IMR-90 (cell line): ENCODE results near the gene CDC42EP4. TPM values are rescaled to one million over a fixed set of nuclear protein-coding genes. Genes with fewer than 3 reads are reported as not detected.
A peak's percentile ranks its signal among the peaks of the same experiment; 100 is the strongest.

Source experiments
- ATAC-seq: fragments of 200-7000 bp; cut with Tn5 transposase; 2 replicates; pipeline ENCODE4 v1.9.1; 2020; ENCODE audit warnings: low read depth, mild to moderate bottlenecking, moderate library complexity
- BruUV-seq: library from RNA; stranded (reverse); fragments of 400-500 nt; replicated peaks from 2 replicates; lab custom pipeline; 2021; lab: Mats Ljungman, UMichigan
- CTCF ChIA-PET: fragments of 300-600 bp; formaldehyde crosslinking; extraction: SDS; loops from one replicate; lab custom pipeline; 2021; ENCODE audit warnings: antibody characterized with exemption; lab: Yijun Ruan, JAX
- POLR2A ChIA-PET: fragments of 300-600 bp; sonication (Branson Sonifier 250); formaldehyde crosslinking; loops from one replicate; lab custom pipeline; 2022; ENCODE audit warnings: antibody characterized with exemption; ENCODE audit not compliant: unreplicated experiment; lab: Charles Lee
- DNase-seq: peaks from one replicate; pipeline ENCODE4 v3.0.0; 2013
- H2AFZ ChIP-seq: replicated peaks from 2 replicates; pipeline ENCODE3; 2013; ENCODE audit warnings: low read length, mild to moderate bottlenecking; ENCODE audit not compliant: poor library complexity
- H2AK5ac ChIP-seq: 2 replicates; pipeline ENCODE4 v1.6.1; 2013; ENCODE audit warnings: low read depth, low read length, inconsistent platforms
- H2AK9ac ChIP-seq: replicated peaks from 2 replicates; pipeline ENCODE3; 2013; ENCODE audit warnings: mild to moderate bottlenecking, low read depth, low read length, moderate library complexity; ENCODE audit not compliant: poor library complexity
- H2BK120ac ChIP-seq: 2 replicates; pipeline ENCODE4 v1.6.1; 2013; ENCODE audit warnings: low read depth, low read length, inconsistent platforms
- H2BK15ac ChIP-seq: 3 replicates; pipeline ENCODE4 v1.6.1; 2013; ENCODE audit warnings: low read depth, low read length, inconsistent platforms
- H2BK20ac ChIP-seq: 2 replicates; pipeline ENCODE4 v1.6.1; 2013; ENCODE audit warnings: low read depth, mild to moderate bottlenecking, inconsistent platforms, low read length, moderate library complexity
- H2BK5ac ChIP-seq: 2 replicates; pipeline ENCODE4 v1.6.1; 2013; ENCODE audit warnings: mild to moderate bottlenecking, low read depth, low read length, inconsistent platforms; ENCODE audit not compliant: poor library complexity, severe bottlenecking
- H3K14ac ChIP-seq: replicated peaks from 2 replicates; pipeline ENCODE4 v1.6.1; 2013; ENCODE audit warnings: low read depth, low read length, inconsistent platforms
- H3K18ac ChIP-seq: 2 replicates; pipeline ENCODE4 v1.6.1; 2013; ENCODE audit warnings: low read depth, low read length, control low read depth
- H3K23ac ChIP-seq: 2 replicates; pipeline ENCODE4 v1.6.1; 2013; ENCODE audit warnings: low read depth, low read length, inconsistent platforms
- H3K27ac ChIP-seq: 2 replicates; pipeline ENCODE4 v1.5.1; 2013; ENCODE audit warnings: mild to moderate bottlenecking, control low read depth, low read length; ENCODE audit not compliant: insufficient read depth
- H3K27me3 ChIP-seq: 2 replicates; pipeline ENCODE4 v1.6.1; 2013; ENCODE audit warnings: low read length; ENCODE audit not compliant: control insufficient read depth, insufficient read depth
- H3K36me3 ChIP-seq: 2 replicates; pipeline ENCODE4 v1.6.1; 2013; ENCODE audit warnings: low read length, mixed read lengths; ENCODE audit not compliant: control insufficient read depth, insufficient read depth
- H3K4ac ChIP-seq: 2 replicates; pipeline ENCODE4 v1.6.1; 2013; ENCODE audit warnings: low read depth, low read length, inconsistent platforms
- H3K4me1 ChIP-seq: 2 replicates; pipeline ENCODE4 v1.6.1; 2013; ENCODE audit warnings: low read length, mixed read lengths; ENCODE audit not compliant: control insufficient read depth, insufficient read depth
- H3K4me2 ChIP-seq: 2 replicates; pipeline ENCODE4 v1.6.1; 2013; ENCODE audit warnings: low read depth, mild to moderate bottlenecking, control low read depth, low read length, moderate library complexity
- H3K4me3 ChIP-seq: 2 replicates; pipeline ENCODE4 v1.5.1; 2013; ENCODE audit warnings: low read depth, mild to moderate bottlenecking, control low read depth, low read length, moderate library complexity; ENCODE audit not compliant: insufficient read depth
- H3K56ac ChIP-seq: 2 replicates; pipeline ENCODE4 v1.6.1; 2013; ENCODE audit warnings: low read length, inconsistent platforms; ENCODE audit not compliant: insufficient read depth; ENCODE audit errors: extremely low read depth
- H3K79me1 ChIP-seq, 2 experiments: 2 replicates each; pipeline ENCODE4 v1.6.1; 2013; ENCODE audit warnings: low read length in 2 of 2, inconsistent platforms in 1 of 2, low read depth in 1 of 2
- H3K9ac ChIP-seq: 2 replicates; pipeline ENCODE4 v1.6.1; 2013; ENCODE audit warnings: low read depth, low read length, control low read depth
- H3K9me1 ChIP-seq: 2 replicates; pipeline ENCODE4 v1.6.1; 2013; ENCODE audit warnings: low read length, inconsistent platforms; ENCODE audit not compliant: insufficient read depth
- H3K9me3 ChIP-seq: 2 replicates; pipeline ENCODE4 v1.6.1; 2013; ENCODE audit warnings: low read length; ENCODE audit not compliant: control insufficient read depth, insufficient read depth
- H4K20me1 ChIP-seq: 2 replicates; pipeline ENCODE4 v1.6.1; 2013; ENCODE audit warnings: low read length, inconsistent platforms; ENCODE audit not compliant: insufficient read depth
- H4K5ac ChIP-seq: 2 replicates; pipeline ENCODE4 v1.6.1; 2013; ENCODE audit warnings: mild to moderate bottlenecking, low read depth, low read length, control low read depth
- H4K8ac ChIP-seq, 2 experiments: 2 replicates each; pipeline ENCODE4 v1.6.1; 2013; ENCODE audit warnings: low read depth in 2 of 2, low read length in 2 of 2, control low read depth in 1 of 2, inconsistent platforms in 1 of 2
- H4K91ac ChIP-seq: 2 replicates; pipeline ENCODE4 v1.6.1; 2013; ENCODE audit warnings: low read depth, low read length, inconsistent platforms; ENCODE audit not compliant: insufficient read depth
- BHLHE40 ChIP-seq: fragments of 150-350 bp; IDR thresholded peaks from 2 replicates; pipeline ENCODE4 v1.6.1; 2016; ENCODE audit warnings: mild to moderate bottlenecking, low read depth, low read length
- CEBPB ChIP-seq: IDR thresholded peaks from 2 replicates; pipeline ENCODE4 v1.6.1; 2012; ENCODE audit warnings: low read depth, low read length, improper control_type of control experiment
- CHD1 ChIP-seq: IDR thresholded peaks from 2 replicates; pipeline ENCODE4 v1.6.1; 2012; ENCODE audit warnings: low read depth, low read length, improper control_type of control experiment
- CTCF ChIP-seq: conservative IDR thresholded peaks from 2 replicates; pipeline ENCODE4 v1.5.1; 2012; ENCODE audit warnings: mild to moderate bottlenecking, low read depth, low read length, improper control_type of control experiment
- ELK1 ChIP-seq: fragments of 150-350 bp; IDR thresholded peaks from 2 replicates; pipeline ENCODE4 v1.6.1; 2016; ENCODE audit warnings: low read depth, mild to moderate bottlenecking, low read length, moderate library complexity, borderline replicate concordance
- MAFK ChIP-seq: IDR thresholded peaks from 2 replicates; pipeline ENCODE4 v1.6.1; 2012; ENCODE audit warnings: low read depth, low read length, improper control_type of control experiment
- MAZ ChIP-seq: IDR thresholded peaks from 2 replicates; pipeline ENCODE4 v1.6.1; 2012; ENCODE audit warnings: low read depth, mild to moderate bottlenecking, low read length, improper control_type of control experiment, moderate library complexity, borderline replicate concordance
- NFE2L2 ChIP-seq: fragments of 150-350 bp; IDR thresholded peaks from 2 replicates; pipeline ENCODE4 v1.6.1; 2016; ENCODE audit warnings: low read depth, mild to moderate bottlenecking, low read length
- POLR2A ChIP-seq: IDR thresholded peaks from 2 replicates; pipeline ENCODE4 v1.6.1; 2012; ENCODE audit warnings: mild to moderate bottlenecking, low read depth, low read length
- RAD21 ChIP-seq: IDR thresholded peaks from 2 replicates; pipeline ENCODE4 v1.6.1; 2012; ENCODE audit warnings: low read length, improper control_type of control experiment
- RCOR1 ChIP-seq: IDR thresholded peaks from 2 replicates; pipeline ENCODE4 v1.6.1; 2012; ENCODE audit warnings: mild to moderate bottlenecking, low read length, improper control_type of control experiment; ENCODE audit not compliant: insufficient replicate concordance
- RFX5 ChIP-seq: IDR thresholded peaks from 2 replicates; pipeline ENCODE4 v1.8.0; 2012; ENCODE audit warnings: low read depth, mild to moderate bottlenecking, low read length, moderate library complexity
- SMC3 ChIP-seq: fragments of 150-350 bp; IDR thresholded peaks from 2 replicates; pipeline ENCODE4 v1.6.1; 2016; ENCODE audit warnings: low read depth, mild to moderate bottlenecking, antibody characterized with exemption, low read length, moderate library complexity
- USF2 ChIP-seq: fragments of 150-350 bp; IDR thresholded peaks from 2 replicates; pipeline ENCODE4 v1.6.1; 2017; ENCODE audit warnings: mild to moderate bottlenecking, antibody characterized with exemption, low read length, low read depth
- WGBS, 2 experiments: methylation state at CpG; one replicate each; pipeline versions ENCODE4 v1.1.5 to v1.1.7; 2013; ENCODE audit warnings: missing lambda C conversion rate in 2 of 2; ENCODE audit not compliant: insufficient read length in 1 of 2; ENCODE audit errors: extremely low coverage in 2 of 2; 5-methylcytosine and 5-hydroxymethylcytosine counted together
- dilution Hi-C: fragments of 300-500 bp; cut with HindIII; formaldehyde crosslinking; loops from one replicate; pipeline ENCODE4 v1.14.3; 2018; ENCODE audit warnings: low sequenced_read_pairs; ENCODE audit not compliant: unreplicated experiment
- in situ Hi-C: fragments of 300-500 bp; cut with MboI; formaldehyde crosslinking; loops from 3 replicates; pipeline ENCODE4 v1.14.3; 2019; ENCODE audit warnings: low sequenced_read_pairs, inconsistent platforms, mixed read lengths
- intact Hi-C: fragments of 100-400 bp; cut with micrococcal nuclease; formaldehyde crosslinking; loops from 2 replicates; pipeline ENCODE4 v1.10.0; 2022
- polyA plus RNA-seq, 3 experiments: library from polyadenylated mRNA; depleted of rRNA; stranded (reverse); fragments of >200 nt; gene quantifications; 2 replicates each; pipeline ENCODE4 v1.2.3, GENCODE V29; 2012; ENCODE audit warnings: low replicate concordance in 1 of 3
- total RNA-seq: library from RNA; depleted of rRNA; stranded (reverse); fragments of >200 nt; gene quantifications from 2 replicates; pipeline ENCODE4 v1.2.3, GENCODE V29; 2012

The CDC42EP4 gene
- total and polyA plus RNA-seq, 2 of the 4 experiments (the other 2 are of a cell fraction) = 14.3 to 25.8 TPM

GRCh38 chr17:73304438-73304837, 7.4 kb downstream of the CDC42EP4 start:
- no peak overlapping the region for H2AFZ ChIP-seq
- H3K9me1 ChIP-seq = peaks cover 20% of the 10 kb centered on the region
- no peak for DNase-seq
- H3K14ac ChIP-seq = peak overlapping the region; percentile 92
- no CpG with 5 or more reads among the region's 8 CpGs for WGBS, 2 experiments
- H2BK20ac ChIP-seq = peak overlapping the region; percentile 85
- peak overlapping the region; percentile 95; the same call in 1 of the 2 replicates for H3K56ac ChIP-seq
- ATAC-seq = no peak
- H3K4me3 ChIP-seq = no peak overlapping the region
- ChIA-PET POLR2A (no interaction called here), CTCF (no interaction called here)
- peak overlapping the region; percentile 97 for H3K23ac ChIP-seq
- H3K18ac ChIP-seq = peak overlapping the region; percentile 53
- H4K91ac ChIP-seq = peak overlapping the region; percentile 96
- peaks cover 6% of the 10 kb centered on the region; the same call in 1 of the 2 replicates for H3K36me3 ChIP-seq
- peak overlapping the region; percentile 71 for H2BK15ac ChIP-seq
- H2AK5ac ChIP-seq = peak overlapping the region; percentile 99
- no TSS peak for BruUV-seq
- H4K5ac ChIP-seq = peak overlapping the region; percentile 66
- TF ChIP-seq RCOR1 (no peak), BHLHE40 (peak; percentile 51; the same call in 1 of the 2 replicates), MAFK (no peak), RAD21 (no peak), SMC3 (no peak), CTCF (no peak), NFE2L2 (no peak), USF2 (peak; percentile 56; the same call in 1 of the 2 replicates), CEBPB (no peak), MAZ (no peak), RFX5 (no peak), ELK1 (no peak), CHD1 (no peak), POLR2A (no peak)
- peak overlapping the region; percentile 85 for H3K4me2 ChIP-seq
- H3K9me3 ChIP-seq = no peaks in the 10 kb centered on the region
- dilution Hi-C loops = no loop called here
- peak overlapping the region; percentile 74 for H3K9ac ChIP-seq
- H3K79me1 ChIP-seq = peaks cover 17 to 61% of the 10 kb centered on the region in 2 experiments
- peak overlapping the region; percentile 98 for H3K4ac ChIP-seq
- in situ Hi-C loops = no loop called here
- no peaks in the 10 kb centered on the region for H3K27me3 ChIP-seq
- peaks cover 41% of the 10 kb centered on the region for H3K4me1 ChIP-seq
- H2AK9ac ChIP-seq = peak overlapping the region; percentile 92
- H4K8ac ChIP-seq = peak overlapping the region; percentile 90 to 99
- intact Hi-C loops = no loop called here
- peak overlapping the region; percentile 86 for H2BK5ac ChIP-seq
- H2BK120ac ChIP-seq = peak overlapping the region; percentile 92
- H3K27ac ChIP-seq = peak overlapping the region; percentile 90
- peaks cover 20% of the 10 kb centered on the region for H4K20me1 ChIP-seq
